Subcutaneous abdominal adipose tissue (tissue), 5 donors: ENCODE measurements around the gene DHRS13.
"Not testable (repeated sequence)": the region's sequence is repeated elsewhere in the genome, so short reads cannot be mapped to it uniquely, and the experiment has no call there.

Experiments
- H3K27ac ChIP-seq: one replicate; pipeline ENCODE4 v1.7.0; 2013; ENCODE audit warnings: low read depth, mild to moderate bottlenecking, inconsistent platforms, low read length, moderate library complexity
- H3K27me3 ChIP-seq, 5 donors: one replicate each; pipeline ENCODE4 v1.7.0; 2013; ENCODE audit warnings: low read length in 5 of 5, inconsistent platforms in 1 of 5; ENCODE audit not compliant: control insufficient read depth in 5 of 5, insufficient read depth in 4 of 5
- H3K36me3 ChIP-seq, 5 donors: one replicate each; pipeline ENCODE4 v1.7.0; 2013; ENCODE audit warnings: low read length in 5 of 5; ENCODE audit not compliant: control insufficient read depth in 5 of 5, insufficient read depth in 5 of 5
- H3K4me1 ChIP-seq, 5 donors: one replicate each; pipeline ENCODE4 v1.7.0; 2013; ENCODE audit warnings: low read length in 5 of 5, mild to moderate bottlenecking in 3 of 5, moderate library complexity in 1 of 5; ENCODE audit not compliant: control insufficient read depth in 5 of 5, insufficient read depth in 5 of 5
- H3K4me3 ChIP-seq, 5 donors: one replicate each; pipeline ENCODE4 v1.7.0; 2013; ENCODE audit warnings: low read length in 5 of 5, low read depth in 1 of 5
- H3K9ac ChIP-seq, 5 donors: one replicate each; pipeline ENCODE4 v1.7.0; 2013; ENCODE audit warnings: low read length in 5 of 5, mild to moderate bottlenecking in 4 of 5, moderate library complexity in 3 of 5
- H3K9me3 ChIP-seq, 5 donors: one replicate each; pipeline ENCODE4 v1.7.0; 2013; ENCODE audit warnings: low read length in 5 of 5; ENCODE audit not compliant: control insufficient read depth in 5 of 5
- donor health status: healthy.
- donor health status: healthy.
- donor health status: healthy.
- donor health status: healthy.
- donor health status: healthy.

DHRS13 gene

DNA sequence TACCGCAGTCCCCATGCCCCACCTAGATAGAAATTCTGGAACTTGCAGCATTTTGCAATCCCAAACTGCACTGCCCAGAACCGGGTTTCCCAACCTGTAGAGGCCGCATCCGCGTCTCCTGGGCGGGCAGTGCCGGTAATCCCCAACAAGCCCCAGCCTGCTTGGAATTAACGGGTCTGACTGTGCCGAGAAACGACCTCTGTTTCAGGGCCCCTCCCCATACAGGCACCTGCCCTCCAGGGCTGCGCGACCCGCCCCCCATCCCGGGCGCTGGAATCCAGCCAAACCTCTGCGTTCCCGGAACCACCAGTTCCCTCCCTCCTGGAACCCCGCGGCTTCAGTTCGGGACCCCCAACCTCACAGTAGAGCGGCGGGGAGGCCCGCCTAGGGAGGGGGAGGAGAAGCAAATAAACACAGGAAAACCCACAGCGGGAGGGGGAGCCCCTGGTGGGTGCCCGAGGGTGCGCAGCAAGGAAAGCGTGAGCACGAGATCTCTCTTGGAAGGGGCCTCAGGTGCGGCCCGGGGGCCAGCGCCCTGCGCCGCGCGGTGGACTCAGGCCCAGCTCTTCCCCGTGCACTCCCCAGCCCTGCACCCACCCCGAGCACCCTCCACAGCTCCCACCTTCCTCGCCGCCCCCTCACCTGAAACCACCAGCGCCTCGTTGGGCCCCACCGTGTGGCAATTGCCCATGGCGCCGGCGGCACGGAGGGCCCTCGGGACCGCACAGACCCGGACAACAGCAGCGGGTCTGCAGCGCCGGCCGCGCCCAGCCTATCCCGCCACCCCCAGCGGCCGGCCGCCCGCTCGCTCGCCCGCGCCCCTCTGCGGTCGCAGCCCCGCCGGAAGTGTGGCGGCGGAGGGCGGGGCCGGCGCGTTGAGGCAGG is 5.8 kb downstream of the DHRS13 start, which contains the start of gene FLOT2:
Gene FLOT2, minus strand, starts transcription at position 850 of the 885 bp plus-strand sequence. Its CDS starts 159 bp downstream, at position 691.
- Histone ChIP-seq H3K27me3 (no peaks in the 10 kb centered on the region), H3K9me3 (no peaks in the 10 kb centered on the region), H3K9ac (peak within 1 kb of the TSS; percentile 79 to 97 (median 93)), H3K27ac (peak within 1 kb of the TSS; percentile 92), H3K4me3 (peak within 1 kb of the TSS; percentile 74 to 90 (median 85)), H3K4me1 (peaks cover 7 to 54% (median 33%) of the 10 kb centered on the region in 5 donors), H3K36me3 (no peaks in the 10 kb centered on the region)

DNA sequence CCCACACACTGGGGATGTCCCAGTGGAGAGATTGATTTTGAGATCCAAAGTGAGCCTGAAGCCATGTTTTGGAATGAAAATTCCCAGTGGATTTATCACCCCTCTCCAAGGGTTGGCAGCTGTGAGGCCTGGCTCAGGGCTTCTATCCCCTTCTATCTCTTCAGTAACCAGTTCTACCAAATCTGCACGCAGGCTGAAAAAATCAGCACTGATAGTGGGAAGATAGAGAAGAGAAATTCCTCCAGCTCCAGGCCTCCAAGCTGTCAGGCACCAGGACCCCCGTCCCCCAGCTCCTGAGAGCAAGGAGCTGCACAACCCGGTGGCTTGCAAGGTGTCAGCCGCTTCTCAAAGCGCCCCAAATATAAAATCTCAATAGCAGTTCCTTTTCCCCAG is 6.4 kb downstream of the DHRS13 start:
- H3K4me3 ChIP-seq = peak overlapping the region; percentile 19 to 90 (median 85)
- H3K9ac ChIP-seq = peak overlapping the region; percentile 68 to 97 (median 91)
- peaks cover 7 to 48% (median 28%) of the 10 kb centered on the region in 5 donors for H3K4me1 ChIP-seq
- H3K27ac ChIP-seq = peak overlapping the region; percentile 92
- H3K9me3 ChIP-seq = no peaks in the 10 kb centered on the region
- H3K27me3 ChIP-seq = no peaks in the 10 kb centered on the region
- peaks cover 0 to 3% (median 0%) of the 10 kb centered on the region in 5 donors for H3K36me3 ChIP-seq

DNA sequence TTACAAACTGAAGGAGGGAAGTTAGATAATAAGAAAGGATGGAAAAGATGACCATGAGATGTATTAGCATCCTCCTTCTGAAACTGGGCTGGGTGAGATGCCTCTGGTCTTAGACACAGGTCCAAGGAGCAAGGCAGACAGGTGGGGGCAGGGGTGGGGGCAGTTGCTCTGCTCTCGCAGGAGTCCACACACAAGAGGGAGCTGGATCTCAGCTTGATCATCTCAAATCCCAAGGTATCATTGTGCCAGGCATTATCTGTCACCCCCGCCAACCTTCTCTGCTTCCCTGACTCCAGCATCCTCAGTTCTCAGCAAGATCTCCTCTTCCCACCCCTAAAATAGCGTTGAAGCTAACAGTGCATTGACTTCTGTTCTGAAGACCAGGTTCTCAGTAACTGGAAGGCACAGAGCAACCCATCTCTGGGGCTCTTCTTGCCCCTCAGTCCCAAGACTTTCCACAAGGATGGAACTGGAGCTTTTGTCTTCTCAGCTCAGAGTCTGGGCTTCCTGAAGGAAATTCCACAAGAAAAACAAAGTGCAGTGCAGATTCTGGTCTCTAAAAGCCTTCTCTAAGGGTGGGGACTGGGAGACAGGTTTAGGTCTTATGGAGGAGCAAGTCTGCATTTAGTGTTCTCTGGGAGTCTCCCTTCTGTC is 7.0 kb downstream of the DHRS13 start:
- Histone ChIP-seq H3K9ac (peak overlapping the region; percentile 68 to 97 (median 91)), H3K4me1 (peaks cover 7 to 52% (median 28%) of the 10 kb centered on the region in 5 donors), H3K9me3 (no peaks in the 10 kb centered on the region), H3K36me3 (peaks cover 0 to 5% (median 3%) of the 10 kb centered on the region in 5 donors), H3K27me3 (no peaks in the 10 kb centered on the region), H3K27ac (peak overlapping the region; percentile 92), H3K4me3 (peak overlapping the region in 4 of 5 donors; percentile 19 to 87 (median 81))

DNA sequence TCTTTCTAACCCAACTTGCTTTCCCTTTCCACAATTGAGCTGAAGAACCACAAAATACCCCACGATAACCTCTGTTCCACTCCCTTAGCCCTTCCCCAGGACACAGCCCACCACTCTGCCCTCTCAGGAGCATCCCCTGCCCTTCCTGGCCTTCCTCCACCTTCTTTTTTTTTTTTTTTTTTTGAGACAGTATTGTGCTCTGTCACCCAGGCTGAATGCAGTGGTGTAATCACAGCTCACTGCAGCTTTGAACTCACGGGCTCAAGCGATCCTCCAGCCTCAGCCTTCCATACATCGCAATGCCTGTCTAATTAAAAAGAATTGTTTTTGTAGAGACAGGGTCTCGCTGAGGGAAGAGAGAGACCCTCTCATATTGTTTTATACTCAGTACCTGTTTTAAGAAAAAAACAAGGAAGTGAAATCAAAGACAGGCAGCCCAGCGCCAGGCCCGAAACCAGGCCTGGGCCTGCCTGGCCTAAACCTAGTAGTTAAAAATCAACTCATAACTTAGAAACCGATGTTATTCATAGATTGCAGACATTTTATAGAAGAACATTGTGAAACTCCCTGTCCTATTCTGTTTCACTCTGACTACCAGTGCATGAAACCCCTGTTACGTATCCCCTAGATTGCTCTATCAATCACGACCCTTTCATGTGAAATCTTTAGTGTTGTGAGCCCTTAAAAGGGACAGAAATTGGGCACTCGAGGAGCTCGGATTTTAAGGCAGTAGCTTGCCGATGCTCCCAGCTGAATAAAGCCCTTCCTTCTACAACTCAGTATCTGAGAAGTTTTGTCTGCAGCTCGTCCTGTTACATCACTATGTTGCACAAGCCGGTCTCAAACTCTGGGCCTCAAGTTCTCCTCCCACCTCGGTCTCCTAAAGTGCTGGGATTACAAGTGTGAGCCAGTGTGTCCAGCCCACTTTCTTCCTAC is 9.4 kb downstream of the DHRS13 start:
- not testable (repeated sequence) for H3K9me3 ChIP-seq, H3K9ac ChIP-seq, H3K27me3 ChIP-seq, H3K36me3 ChIP-seq
- H3K4me1 ChIP-seq = peaks cover 10 to 59% (median 32%) of the 10 kb centered on the region in 5 donors
- peak overlapping the region in 4 of 5 donors; percentile 6 to 21 (median 12) for H3K4me3 ChIP-seq
- H3K27ac ChIP-seq = peak overlapping the region; percentile 79

DNA sequence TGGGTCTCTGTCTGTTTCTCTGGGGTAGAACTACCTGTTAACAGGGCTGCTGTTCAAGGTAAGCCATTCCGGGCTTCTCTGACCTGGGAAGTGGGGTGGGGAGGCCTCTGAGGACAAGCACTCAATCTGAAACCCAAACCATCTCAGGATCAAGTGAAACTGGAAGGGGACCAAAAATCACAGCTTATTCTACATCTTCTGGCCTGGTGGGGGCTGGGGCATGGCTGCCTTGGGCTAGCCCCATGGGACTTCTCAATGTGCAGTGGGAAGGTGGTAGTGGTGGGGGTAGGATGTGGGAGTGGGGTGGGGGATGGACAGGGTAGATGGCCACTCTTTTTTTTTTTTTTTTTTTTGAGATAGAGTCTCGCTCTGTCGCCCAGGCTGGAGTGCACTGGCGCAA is 10.9 kb downstream of the DHRS13 start:
- peaks cover 0 to 19% (median 11%) of the 10 kb centered on the region in 5 donors for H3K36me3 ChIP-seq
- H3K4me3 ChIP-seq = no peak overlapping the region
- H3K27ac ChIP-seq = no peak overlapping the region
- H3K9me3 ChIP-seq = no peaks in the 10 kb centered on the region
- H3K4me1 ChIP-seq = peaks cover 9 to 46% (median 25%) of the 10 kb centered on the region in 5 donors
- no peak overlapping the region for H3K9ac ChIP-seq
- H3K27me3 ChIP-seq = no peaks in the 10 kb centered on the region

DNA sequence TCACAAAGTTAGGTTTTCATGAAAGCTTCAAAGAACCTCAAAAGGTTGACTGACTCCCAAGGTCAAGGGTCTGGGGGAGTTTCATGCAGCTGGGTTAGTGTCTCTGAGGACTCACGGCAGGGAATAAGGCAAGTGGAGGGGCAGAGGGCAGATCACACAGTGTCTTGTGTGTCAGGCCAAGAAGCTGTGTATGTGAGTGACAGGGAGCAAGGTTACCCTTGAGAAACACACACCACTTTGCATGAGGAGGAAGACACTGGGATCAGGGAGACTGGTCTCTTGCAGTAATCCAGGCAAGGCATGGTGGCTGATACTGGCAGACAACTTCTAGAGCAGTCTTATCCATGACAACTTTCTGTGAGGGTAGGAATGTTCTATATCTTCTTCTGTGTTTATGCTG is 11.7 kb downstream of the DHRS13 start:
- Histone ChIP-seq H3K27me3 (no peaks in the 10 kb centered on the region), H3K4me3 (no peak overlapping the region), H3K27ac (no peak overlapping the region), H3K36me3 (peaks cover 0 to 26% (median 18%) of the 10 kb centered on the region in 5 donors), H3K9me3 (no peaks in the 10 kb centered on the region), H3K4me1 (peaks cover 2 to 40% (median 20%) of the 10 kb centered on the region in 5 donors), H3K9ac (no peak overlapping the region)

DNA sequence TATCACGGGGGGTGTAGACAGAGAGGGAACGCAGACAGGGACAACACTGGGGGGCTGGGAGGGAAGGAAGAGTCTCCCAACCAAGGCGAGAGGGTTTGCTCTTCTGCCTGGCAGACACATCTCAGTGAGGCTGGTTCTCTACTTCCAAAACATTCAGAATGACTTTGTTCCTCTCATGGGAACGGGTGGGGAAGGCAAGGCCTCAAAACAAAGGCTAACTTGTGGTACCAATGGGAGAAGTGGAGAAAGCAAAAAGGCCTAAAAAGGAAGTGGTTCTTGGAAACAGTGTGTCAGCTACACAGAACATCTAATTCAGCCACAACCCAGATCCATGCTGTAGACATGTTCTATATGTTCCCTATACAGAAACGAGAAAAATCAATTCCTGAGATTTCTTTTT is 12.9 kb downstream of the DHRS13 start:
- Histone ChIP-seq H3K36me3 (peaks cover 0 to 38% (median 27%) of the 10 kb centered on the region in 5 donors), H3K27ac (no peak overlapping the region), H3K9ac (peak overlapping the region in 1 of 5 donors; percentile 19), H3K4me3 (no peak overlapping the region), H3K27me3 (no peaks in the 10 kb centered on the region), H3K9me3 (no peaks in the 10 kb centered on the region), H3K4me1 (peaks cover 0 to 34% (median 14%) of the 10 kb centered on the region in 5 donors)

DNA sequence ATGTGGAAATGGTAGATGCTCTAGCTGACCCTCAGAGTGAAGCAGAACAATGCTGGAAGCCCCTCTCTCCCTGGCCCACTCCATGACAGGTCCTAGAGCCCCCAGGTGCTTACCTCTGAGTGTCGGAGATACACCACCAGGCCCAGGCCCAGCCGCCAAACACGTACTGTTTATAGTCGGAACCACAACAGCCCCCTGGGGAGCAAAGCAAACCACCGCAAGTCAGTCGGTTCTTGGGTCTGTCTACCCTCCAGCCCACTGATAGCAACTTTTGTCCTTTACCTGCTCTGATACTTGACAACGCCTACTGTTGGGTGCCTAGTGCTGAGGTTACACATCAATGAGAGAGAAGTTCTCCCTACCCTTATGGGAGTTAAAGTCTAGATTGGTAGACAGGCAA is 14.0 kb downstream of the DHRS13 start:
- Histone ChIP-seq H3K4me3 (no peak overlapping the region), H3K4me1 (peaks cover 0 to 32% (median 14%) of the 10 kb centered on the region in 5 donors), H3K36me3 (peaks cover 0 to 50% (median 39%) of the 10 kb centered on the region in 5 donors), H3K9ac (no peak overlapping the region), H3K9me3 (no peaks in the 10 kb centered on the region), H3K27me3 (no peaks in the 10 kb centered on the region), H3K27ac (no peak overlapping the region)

DNA sequence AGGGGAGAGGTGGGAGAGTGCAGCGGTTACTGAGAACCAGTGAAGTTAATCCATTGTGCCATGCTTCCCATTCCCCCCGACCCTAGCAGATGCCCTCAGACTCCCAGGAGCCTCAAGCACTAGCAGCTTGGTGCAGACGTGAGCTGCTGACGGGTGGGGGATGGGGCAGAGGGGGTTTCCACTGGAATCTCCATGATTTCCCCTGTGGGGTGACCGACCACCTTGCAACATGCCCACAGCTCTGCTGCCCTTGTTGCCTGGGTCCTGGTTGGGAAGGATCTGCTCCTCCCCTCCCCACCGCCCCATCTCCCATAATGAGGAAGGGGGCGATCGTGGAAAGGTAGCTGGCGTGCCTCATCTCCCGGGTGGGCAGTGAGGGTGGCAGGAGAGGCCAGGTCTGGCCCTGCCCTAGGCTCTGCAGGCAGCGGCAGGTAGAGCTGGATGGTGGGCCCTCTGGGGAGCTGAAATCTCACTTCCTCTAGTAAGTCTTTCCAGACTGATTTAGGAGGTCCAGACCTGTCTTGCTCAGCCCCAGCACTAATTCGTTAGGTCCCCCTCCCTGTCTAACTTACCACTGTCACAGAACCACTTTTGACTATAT is 14.9 kb downstream of the DHRS13 start:
- Histone ChIP-seq H3K9me3 (no peaks in the 10 kb centered on the region), H3K4me3 (no peak overlapping the region), H3K36me3 (peaks cover 0 to 59% (median 47%) of the 10 kb centered on the region in 5 donors), H3K4me1 (peaks cover 0 to 25% (median 9%) of the 10 kb centered on the region in 5 donors), H3K27ac (no peak overlapping the region), H3K9ac (peak overlapping the region in 1 of 5 donors; percentile 19), H3K27me3 (no peaks in the 10 kb centered on the region)
